22Rv1 (cell line): ENCODE measurements around the gene IL34.
"Not testable (repeated sequence)": the region's sequence is repeated elsewhere in the genome, so short reads cannot be mapped to it uniquely, and the experiment has no call there.

Experiments
- H3K27ac ChIP-seq: fragments of 450-650 bp; 2 replicates; pipeline ENCODE4 v1.5.1; 2017
- CTCF ChIP-seq: fragments of 450-650 bp; IDR thresholded peaks from 2 replicates; pipeline ENCODE4 v1.5.1; 2017; ENCODE audit warnings: mild to moderate bottlenecking
- ZFX ChIP-seq: fragments of 450-650 bp; IDR thresholded peaks from 2 replicates; pipeline ENCODE4 v1.6.1; 2017; ENCODE audit warnings: antibody characterized with exemption, borderline replicate concordance

IL34 gene

GRCh38 chr16:70634861-70635260 is 11.5 kb upstream of the IL34 start:
- no peak overlapping the region for H3K27ac ChIP-seq
- TF ChIP-seq ZFX: no peak
- no peak for TF ChIP-seq CTCF

- H3K27ac ChIP-seq: no peak overlapping the region
- TF ChIP-seq ZFX: no peak
- no peak for TF ChIP-seq CTCF
These were observed 10.9 kb upstream of the IL34 start for GRCh38 chr16:70635336-70636016.

- TF ChIP-seq CTCF (no peak), ZFX (no peak)
- no peak overlapping the region for H3K27ac ChIP-seq
These were observed 7.3 kb upstream of the IL34 start for GRCh38 chr16:70638814-70639792.

GRCh38 chr16:70642633-70643032 is 3.7 kb upstream of the IL34 start:
- TF ChIP-seq CTCF: no peak
- no peak for TF ChIP-seq ZFX
- H3K27ac ChIP-seq: no peak overlapping the region

GRCh38 chr16:70643264-70643663 is 3.1 kb upstream of the IL34 start:
- not testable (repeated sequence) for H3K27ac ChIP-seq

GRCh38 chr16:70644763-70645597 is 1.4 kb upstream of the IL34 start:
- TF ChIP-seq CTCF (no peak), ZFX (no peak)

More at GRCh38 chr16:70644763-70645597, 1.4 kb upstream of the IL34 start:
- H3K27ac ChIP-seq: no peak overlapping the region
